Spleen (tissue), 11 donors: ENCODE results near the gene CFAP77. TPM values are rescaled to one million over a fixed set of nuclear protein-coding genes. Genes with fewer than 3 reads are reported as not detected.

ENCODE experiments used
- DNase-seq: peaks from one replicate; pipeline ENCODE4 v3.0.0-alpha.2; 2020
- H3K27ac ChIP-seq, 8 donors: fragments of 200-600 bp; sonication (generic) in 7 of 8; 1 replicate in 4 of 8; 2 replicates in 4 of 8; pipeline versions ENCODE4 v1.5.0 to v1.8.0; 2016 to 2021; ENCODE audit warnings: inconsistent platforms in 4 of 8, mild to moderate bottlenecking in 4 of 8, moderate library complexity in 1 of 8
- H3K27me3 ChIP-seq, 7 donors: fragments of 200-600 bp; sonication (generic) in 6 of 7; replicated peaks in 1 of 7; 1 replicate in 4 of 7; 2 replicates in 3 of 7; pipeline versions ENCODE4 v1.5.0 to v1.8.0; 2016 to 2021; ENCODE audit warnings: inconsistent platforms in 3 of 7, mild to moderate bottlenecking in 1 of 7
- H3K36me3 ChIP-seq, 6 donors: fragments of 200-600 bp; sonication (generic) in 5 of 6; 1 replicate in 4 of 6; 2 replicates in 2 of 6; pipeline versions ENCODE4 v1.5.0 to v1.8.0; 2016 to 2021; ENCODE audit warnings: inconsistent platforms in 2 of 6
- H3K4me1 ChIP-seq, 6 donors: fragments of 200-600 bp; sonication (generic) in 5 of 6; 1 replicate in 3 of 6; 2 replicates in 3 of 6; pipeline versions ENCODE4 v1.5.0 to v1.8.0; 2016 to 2021; ENCODE audit warnings: inconsistent platforms in 3 of 6
- H3K4me3 ChIP-seq, 8 donors: fragments of 200-600 bp; sonication (generic) in 7 of 8; 1 replicate in 4 of 8; 2 replicates in 4 of 8; pipeline versions ENCODE4 v1.5.0 to v1.8.0; 2016 to 2021; ENCODE audit warnings: inconsistent platforms in 4 of 8, mild to moderate bottlenecking in 4 of 8, moderate library complexity in 2 of 8
- H3K9me3 ChIP-seq, 8 donors: fragments of 200-600 bp; sonication (generic) in 7 of 8; 1 replicate in 4 of 8; 2 replicates in 4 of 8; pipeline versions ENCODE4 v1.5.0 to v1.8.0; 2016 to 2021; ENCODE audit warnings: inconsistent platforms in 4 of 8
- CTCF ChIP-seq, 11 experiments: fragments of 200-600 bp in 7 of 11; fragments of 450-650 bp in 4 of 11; sonication (generic) in 4 of 11; IDR thresholded peaks in 8 of 11; conservative IDR thresholded peaks in 3 of 11; 1 replicate in 7 of 11; 2 replicates in 4 of 11; pipeline versions ENCODE4 v1.4.0 to v1.8.0; 2016 to 2021; ENCODE audit warnings: antibody characterized with exemption in 11 of 11, inconsistent platforms in 4 of 11, mild to moderate bottlenecking in 1 of 11
- POLR2A ChIP-seq, 3 donors: fragments of 450-650 bp; IDR thresholded peaks; one replicate each; pipeline ENCODE4 v1.5.1; 2017; ENCODE audit warnings: antibody characterized with exemption in 3 of 3, mild to moderate bottlenecking in 1 of 3
- POLR2AphosphoS5 ChIP-seq, 3 donors: sonication (generic); formaldehyde crosslinking; IDR thresholded peaks; one replicate each; pipeline ENCODE4 v1.5.1; 2017; ENCODE audit warnings: antibody characterized with exemption in 3 of 3
- WGBS, 5 donors: extraction: QIAGEN DNeasy Blood & Tissue Kit in 3 of 5; methylation state at CpG; one replicate each; pipeline versions ENCODE4 v1.1.5 to v1.1.7; 2013 to 2018; 5-methylcytosine and 5-hydroxymethylcytosine counted together
- intact Hi-C: fragments of 100-400 bp; cut with DNase I; formaldehyde crosslinking; loops from one replicate; pipeline ENCODE4 v1.15.0; 2023; ENCODE audit warnings: low total_unique reads
- polyA plus RNA-seq, 3 donors: library from polyadenylated mRNA; stranded (reverse); fragments of 200-250 nt; gene quantifications; one replicate each; pipeline ENCODE4 v1.2.1, GENCODE V29; 2013
- total RNA-seq, 7 donors: library from RNA; depleted of rRNA in 3 of 7; stranded (reverse); fragments of >200 nt in 3 of 7; fragmentation: NEBNext Ultra II Directional in 4 of 7; extraction: Animal tissue kit (Norgen Biotek cat#: 25700) in 4 of 7; gene quantifications; one replicate each; pipeline versions ENCODE4 v1.1.0 to v1.2.1, GENCODE V29; 2016 to 2021
- donor health status: healthy with polysubstance abuse.
- donor health status: DM: no; HTN: no; CAD: no; lungs with moderate emphysema.
- donor health status: DM: no; HTN: no; CAD: no.
- donor health status: Bipolar disorder and iron deficiency.
- donor health status: healthy.
- donor health status: DM: no; HTN: no; CAD: no.
- donor health status: DM: yes; HTN: yes; CAD: no.

Gene CFAP77
- total and polyA plus RNA-seq, 10 donors, result 0.06 TPM; not detected in 9

- intact Hi-C loops, result no loop called here
- Histone ChIP-seq H3K27me3 (peaks cover 22 to 100% (median 100%) of the 10 kb centered on the region in 7 donors), H3K27ac (no peak overlapping the region), H3K9me3 (no peaks in the 10 kb centered on the region), H3K36me3 (no peaks in the 10 kb centered on the region), H3K4me1 (peaks cover 5 to 68% (median 35%) of the 10 kb centered on the region in 6 donors), H3K4me3 (peak overlapping the region in 1 of 8 donors; percentile 3)
- TF ChIP-seq POLR2AphosphoS5 (IDR thresholded peaks at IDR 0.05), result no peak
- TF ChIP-seq CTCF (IDR thresholded peaks at IDR 0.05 in 8 of 11, conservative IDR thresholded peaks at IDR 0.05 in 3 of 11), result no peak
- 4 to 9% (median 5%) methylated on average over 37 to 42 of the region's 42 CpGs for WGBS, 5 donors
- DNase-seq, result no peak
These were observed 176.2 kb downstream of the CFAP77 start for GRCh38 chr9:132585954-132586829.

DNA sequence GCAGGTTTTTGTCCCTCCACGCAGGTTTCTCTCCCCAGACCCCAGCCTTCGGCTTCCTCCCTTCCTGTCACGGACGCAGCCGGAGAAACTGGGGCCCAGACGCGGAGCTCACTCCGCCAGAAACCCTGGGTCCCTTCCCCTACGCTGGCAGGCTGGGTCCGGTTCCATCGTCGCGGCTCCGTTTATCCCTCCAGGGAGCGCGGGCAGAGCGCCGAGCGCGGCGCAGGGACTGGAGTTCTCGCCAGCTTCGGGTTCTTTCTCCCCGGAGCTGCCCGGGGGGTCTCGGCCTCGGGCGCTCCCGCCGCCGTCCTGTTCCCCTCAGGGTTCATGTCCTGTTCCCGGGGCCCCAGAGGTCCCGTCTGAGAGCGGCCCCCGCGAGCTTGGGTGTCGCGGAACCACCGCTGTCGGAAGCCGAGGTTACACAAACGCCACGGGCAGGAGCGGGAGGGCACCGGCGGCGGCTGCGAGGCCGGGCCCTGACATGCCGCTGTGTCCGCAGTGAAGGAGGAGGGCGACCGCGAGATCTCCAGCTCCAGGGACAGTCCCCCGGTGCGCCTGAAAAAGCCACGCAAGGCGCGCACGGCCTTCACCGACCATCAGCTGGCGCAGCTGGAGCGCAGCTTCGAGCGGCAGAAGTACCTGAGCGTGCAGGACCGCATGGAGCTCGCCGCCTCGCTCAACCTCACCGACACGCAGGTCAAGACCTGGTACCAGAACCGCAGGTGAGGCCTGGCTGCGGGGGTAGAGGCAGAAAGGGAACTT, 177.0 kb downstream of the CFAP77 start:
- H3K27ac ChIP-seq, result no peak overlapping the region
- no peaks in the 10 kb centered on the region for H3K36me3 ChIP-seq
- intact Hi-C loops, result no loop called here
- no peaks in the 10 kb centered on the region for H3K9me3 ChIP-seq
- H3K4me1 ChIP-seq, result peaks cover 3 to 60% (median 28%) of the 10 kb centered on the region in 6 donors
- WGBS, 5 donors, result 3 to 12% (median 6%) methylated on average over 17 to 74 of the region's 74 CpGs
- H3K4me3 ChIP-seq, result peak overlapping the region in 1 of 8 donors; percentile 3
- H3K27me3 ChIP-seq, result peaks cover 22 to 100% (median 99%) of the 10 kb centered on the region in 7 donors
- no peak for DNase-seq
- TF ChIP-seq CTCF (IDR thresholded peaks at IDR 0.05 in 8 of 11, conservative IDR thresholded peaks at IDR 0.05 in 3 of 11), result no peak
- no peak for TF ChIP-seq POLR2AphosphoS5 (IDR thresholded peaks at IDR 0.05)
- no peak for TF ChIP-seq POLR2A (IDR thresholded peaks at IDR 0.05)

- H3K4me3 ChIP-seq, result no peak overlapping the region
- H3K27ac ChIP-seq, result no peak overlapping the region
- H3K27me3 ChIP-seq, result peaks cover 22 to 100% (median 98%) of the 10 kb centered on the region in 7 donors
- no peaks in the 10 kb centered on the region for H3K9me3 ChIP-seq
- no peak for DNase-seq
- TF ChIP-seq CTCF (IDR thresholded peaks at IDR 0.05 in 8 of 11, conservative IDR thresholded peaks at IDR 0.05 in 3 of 11), result no peak
- TF ChIP-seq POLR2AphosphoS5 (IDR thresholded peaks at IDR 0.05), result no peak
- TF ChIP-seq POLR2A (IDR thresholded peaks at IDR 0.05), result no peak
- 14 to 42% (median 19%) methylated on average over 3 to 6 of the region's 6 CpGs for WGBS, 5 donors
- H3K36me3 ChIP-seq, result no peaks in the 10 kb centered on the region
- intact Hi-C loops, result no loop called here
- peaks cover 0 to 55% (median 25%) of the 10 kb centered on the region in 6 donors for H3K4me1 ChIP-seq
These were observed 177.6 kb downstream of the CFAP77 start for GRCh38 chr9:132587592-132587955.

DNA sequence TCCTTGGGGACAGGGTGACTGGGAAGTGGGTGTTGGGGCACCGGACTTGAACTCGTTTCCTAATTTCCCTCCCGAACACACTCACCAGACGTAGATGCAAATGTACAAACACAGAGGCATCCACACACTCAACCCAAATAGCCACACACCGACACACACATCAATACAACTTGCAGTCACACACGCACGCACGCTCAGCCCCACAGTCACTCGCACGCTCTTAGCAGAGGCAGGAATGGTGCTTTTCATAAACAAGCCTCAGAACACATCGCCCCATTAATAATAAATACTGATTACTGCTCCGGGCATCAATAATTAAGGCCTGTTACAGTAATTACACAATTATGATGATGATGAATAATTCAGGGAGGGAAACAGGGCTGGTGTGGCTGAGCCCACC, 178.1 kb downstream of the CFAP77 start:
- intact Hi-C loops, result no loop called here
- 26 to 37% (median 34%) methylated on average over 12 of the region's 12 CpGs for WGBS, 5 donors
- peaks cover 0 to 4% (median 0%) of the 10 kb centered on the region in 6 donors for H3K36me3 ChIP-seq
- DNase-seq, result no peak
- no peak overlapping the region for H3K4me3 ChIP-seq
- H3K27ac ChIP-seq, result no peak overlapping the region
- TF ChIP-seq POLR2A (IDR thresholded peaks at IDR 0.05) (no peak), CTCF (IDR thresholded peaks at IDR 0.05 in 8 of 11, conservative IDR thresholded peaks at IDR 0.05 in 3 of 11) (no peak), POLR2AphosphoS5 (IDR thresholded peaks at IDR 0.05) (no peak)
- H3K27me3 ChIP-seq, result peaks cover 18 to 96% (median 95%) of the 10 kb centered on the region in 7 donors
- no peaks in the 10 kb centered on the region for H3K9me3 ChIP-seq
- peaks cover 0 to 54% (median 25%) of the 10 kb centered on the region in 6 donors for H3K4me1 ChIP-seq
